Caco-2 (cell line): Measurements from ENCODE around the gene ADIPOQ. TPM values are rescaled to one million over a fixed set of nuclear protein-coding genes. Genes with fewer than 3 reads are reported as not detected.
"Not testable (repeated sequence)": the region's sequence is repeated elsewhere in the genome, so short reads cannot be mapped to it uniquely, and the experiment has no call there.

Experiments
- BruUV-seq: library from RNA; stranded (reverse); fragments of 400-500 nt; replicated peaks from 2 replicates; lab custom pipeline; 2021; lab: Mats Ljungman, UMichigan
- CTCF ChIA-PET: fragments of 300-600 bp; sonication (Branson Sonifier 250); formaldehyde crosslinking; loops from one replicate; lab custom pipeline; 2022; ENCODE audit warnings: antibody characterized with exemption; lab: Charles Lee
- POLR2A ChIA-PET: fragments of 300-600 bp; sonication (Branson Sonifier 250); formaldehyde crosslinking; loops from one replicate; lab custom pipeline; 2022; ENCODE audit warnings: antibody characterized with exemption; lab: Charles Lee
- DNase-seq, 2 experiments: peaks; one replicate each; pipeline versions ENCODE4 v3.0.0 to v3.0.0-alpha.2; 2020 to 2022
- H3K27me3 ChIP-seq: replicated peaks from 2 replicates; pipeline ENCODE4 v1.6.0; 2011; ENCODE audit warnings: low read length; ENCODE audit not compliant: control insufficient read depth, insufficient read depth
- H3K36me3 ChIP-seq: 2 replicates; pipeline ENCODE4 v1.5.1; 2011; ENCODE audit warnings: low read length; ENCODE audit not compliant: control insufficient read depth, insufficient read depth
- H3K4me1 ChIP-seq: fragments of 250-450 bp; sonication (Bioruptor Pico); 2 replicates; pipeline ENCODE4 v1.5.1; 2020; ENCODE audit warnings: mild to moderate bottlenecking
- H3K4me3 ChIP-seq: 2 replicates; pipeline ENCODE4 v1.5.1; 2011; ENCODE audit warnings: low read depth, mild to moderate bottlenecking, control low read depth, low read length
- H3K9me3 ChIP-seq: fragments of 250-450 bp; sonication (Bioruptor Pico); 2 replicates; pipeline ENCODE4 v1.5.1; 2020; ENCODE audit warnings: mild to moderate bottlenecking, moderate library complexity
- H3K27ac Mint-ChIP-seq: one replicate; pipeline ENCODE4 v1.8.0; 2022; ENCODE audit warnings: mixed read lengths; ENCODE audit not compliant: unreplicated experiment
- H3K27me3 Mint-ChIP-seq: one replicate; pipeline ENCODE4 v1.8.0; 2022; ENCODE audit warnings: mixed read lengths; ENCODE audit not compliant: insufficient read depth, unreplicated experiment
- H3K36me3 Mint-ChIP-seq: one replicate; pipeline ENCODE4 v1.8.0; 2022; ENCODE audit warnings: mild to moderate bottlenecking, mixed read lengths; ENCODE audit not compliant: insufficient read depth, unreplicated experiment
- H3K4me1 Mint-ChIP-seq: one replicate; pipeline ENCODE4 v1.8.0; 2022; ENCODE audit warnings: low read depth, mixed read lengths; ENCODE audit not compliant: unreplicated experiment
- H3K4me3 Mint-ChIP-seq: one replicate; pipeline ENCODE4 v1.8.0; 2022; ENCODE audit warnings: mild to moderate bottlenecking, moderate library complexity, mixed read lengths; ENCODE audit not compliant: unreplicated experiment
- H3K9me3 Mint-ChIP-seq: one replicate; pipeline ENCODE4 v1.8.0; 2022; ENCODE audit warnings: mixed read lengths; ENCODE audit not compliant: unreplicated experiment
- CTCF ChIP-seq, 2 experiments: fragments of 200-600 bp in 1 of 2; IDR thresholded peaks; 1 replicate in 1 of 2; 2 replicates in 1 of 2; pipeline versions ENCODE4 v1.5.1 to v1.8.0; 2011 to 2022; ENCODE audit warnings: antibody characterized with exemption in 1 of 2, control low read depth in 1 of 2, inconsistent platforms in 1 of 2, low read depth in 1 of 2, low read length in 1 of 2, mild to moderate bottlenecking in 1 of 2, moderate library complexity in 1 of 2; ENCODE audit not compliant: insufficient read depth in 1 of 2, severe bottlenecking in 1 of 2, unreplicated experiment in 1 of 2
- intact Hi-C: fragments of 100-400 bp; cut with micrococcal nuclease; formaldehyde crosslinking; loops from one replicate; pipeline ENCODE4 v1.10.0; 2022; ENCODE audit not compliant: unreplicated experiment
- total RNA-seq: library from RNA; stranded (reverse); gene quantifications from 2 replicates; pipeline ENCODE4 v1.2.3, GENCODE V29; 2022

The ADIPOQ gene
- total RNA-seq, 1 experiment from 2014 or later = not detected

- BruUV-seq, H3K4me3 Mint-ChIP-seq, CTCF ChIA-PET: not testable (repeated sequence)
Observed at GRCh38 chr3:186874216-186874615, 31.7 kb downstream of the ADIPOQ start.

GRCh38 chr3:186874841-186875240 is 32.3 kb downstream of the ADIPOQ start:
- not testable (repeated sequence) for H3K4me3 ChIP-seq, H3K36me3 ChIP-seq, BruUV-seq

More at GRCh38 chr3:186874216-186874615, 31.7 kb downstream of the ADIPOQ start:
- H3K4me3 ChIP-seq, H3K27me3 Mint-ChIP-seq, POLR2A ChIA-PET, H3K27me3 ChIP-seq, intact Hi-C loops, DNase-seq, H3K36me3 Mint-ChIP-seq, H3K27ac Mint-ChIP-seq, H3K4me1 ChIP-seq, H3K9me3 ChIP-seq, H3K9me3 Mint-ChIP-seq, H3K36me3 ChIP-seq, H3K4me1 Mint-ChIP-seq: not testable (repeated sequence)

GRCh38 chr3:186875708-186876107 is 33.2 kb downstream of the ADIPOQ start:
- TF ChIP-seq CTCF (IDR thresholded peaks at IDR 0.05; ENCODE audit: insufficient read depth in 1 of 2, low read depth in 1 of 2, low read length in 1 of 2, severe bottlenecking in 1 of 2, unreplicated experiment in 1 of 2) = no peak
- no TSS peak for BruUV-seq
- Mint-ChIP-seq H3K4me3 (no peak overlapping the region), H3K9me3 (no peaks in the 10 kb centered on the region), H3K36me3 (no peaks in the 10 kb centered on the region), H3K27ac (no peak overlapping the region), H3K27me3 (no peaks in the 10 kb centered on the region), H3K4me1 (peaks cover under 1% of the 10 kb centered on the region)
- DNase-seq = no peak
- H3K4me3 ChIP-seq = no peak overlapping the region
- ChIA-PET POLR2A (no interaction called here), CTCF (no interaction called here)
- intact Hi-C loops = no loop called here
- no peaks in the 10 kb centered on the region for H3K4me1 ChIP-seq
- no peaks in the 10 kb centered on the region for H3K9me3 ChIP-seq
- H3K36me3 ChIP-seq = no peaks in the 10 kb centered on the region
- H3K27me3 ChIP-seq = no peaks in the 10 kb centered on the region

More at GRCh38 chr3:186874841-186875240, 32.3 kb downstream of the ADIPOQ start:
- H3K4me1 Mint-ChIP-seq, POLR2A ChIA-PET, H3K27me3 Mint-ChIP-seq, CTCF ChIA-PET, DNase-seq, H3K9me3 Mint-ChIP-seq, H3K27ac Mint-ChIP-seq, H3K36me3 Mint-ChIP-seq, H3K4me1 ChIP-seq, H3K9me3 ChIP-seq, H3K4me3 Mint-ChIP-seq, intact Hi-C loops, H3K27me3 ChIP-seq: not testable (repeated sequence)

GRCh38 chr3:186879781-186880180 is 37.3 kb downstream of the ADIPOQ start:
- no TSS peak for BruUV-seq
- H3K4me3 ChIP-seq = no peak overlapping the region
- no peaks in the 10 kb centered on the region for H3K4me1 Mint-ChIP-seq
- H3K36me3 ChIP-seq = no peaks in the 10 kb centered on the region
- H3K4me1 ChIP-seq = no peaks in the 10 kb centered on the region; the same call in 1 of the 2 replicates
- H3K27me3 ChIP-seq = no peaks in the 10 kb centered on the region
- H3K4me3 Mint-ChIP-seq = no peak overlapping the region
- no peak overlapping the region for H3K27ac Mint-ChIP-seq
- intact Hi-C loops = no loop called here
- CTCF ChIA-PET = no interaction called here
- no peaks in the 10 kb centered on the region for H3K9me3 Mint-ChIP-seq
- no peak for TF ChIP-seq CTCF (IDR thresholded peaks at IDR 0.05; ENCODE audit: insufficient read depth in 1 of 2, low read depth in 1 of 2, low read length in 1 of 2, severe bottlenecking in 1 of 2, unreplicated experiment in 1 of 2)
- POLR2A ChIA-PET = no interaction called here
- H3K36me3 Mint-ChIP-seq = no peaks in the 10 kb centered on the region
- H3K27me3 Mint-ChIP-seq = no peaks in the 10 kb centered on the region
- no peaks in the 10 kb centered on the region for H3K9me3 ChIP-seq
- DNase-seq = no peak
